Right ventricle myocardium superior (tissue), 1 donor: ENCODE measurements around the gene CLNK. TPM values are rescaled to one million over a fixed set of nuclear protein-coding genes. Genes with fewer than 3 reads are reported as not detected.

ENCODE experiments used
- ATAC-seq: fragments of 200-7000 bp; cut with Tn5 transposase; one replicate; pipeline ENCODE4 v1.9.1; 2020; ENCODE audit warnings: mild to moderate bottlenecking; ENCODE audit not compliant: poor library complexity
- DNase-seq: peaks from one replicate; pipeline ENCODE4 v3.0.0-alpha.2; 2020
- intact Hi-C: fragments of 100-400 bp; cut with DNase I; formaldehyde crosslinking; loops from one replicate; pipeline ENCODE4 v1.11.2; 2022
- total RNA-seq: library from RNA; stranded (reverse); fragmentation: NEBNext Ultra II Directional; extraction: Animal tissue kit (Norgen Biotek cat#: 25700); gene quantifications from one replicate; pipeline ENCODE4 v1.2.1, GENCODE V29; 2021
- donor health status: DM: no; HTN: yes; CAD: no; lungs with severe emphysema.

Gene CLNK
- total RNA-seq, 1 donor from 2014 or later = not detected

DNA sequence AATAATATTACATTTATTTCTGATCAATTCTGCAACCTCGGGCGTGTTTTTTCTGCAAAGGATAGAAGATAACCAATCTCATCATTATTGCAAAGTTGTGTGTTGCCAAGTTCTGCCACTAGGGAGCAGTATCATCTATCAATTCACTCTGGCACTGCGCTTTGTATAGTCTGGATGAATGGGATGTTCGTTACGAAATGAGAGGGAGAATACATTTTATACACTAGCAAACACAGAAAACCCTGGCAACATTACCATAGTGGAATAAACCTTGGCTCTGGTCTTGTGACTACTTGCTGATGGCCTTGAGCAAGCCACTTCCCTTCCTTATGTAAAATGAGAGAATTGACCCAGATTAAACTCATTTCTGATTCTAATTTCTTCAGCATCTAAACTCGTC, 129.9 kb downstream of the CLNK start:
- peak; percentile 81 for ATAC-seq
- no peak for DNase-seq
- intact Hi-C loops = no loop called here

DNA sequence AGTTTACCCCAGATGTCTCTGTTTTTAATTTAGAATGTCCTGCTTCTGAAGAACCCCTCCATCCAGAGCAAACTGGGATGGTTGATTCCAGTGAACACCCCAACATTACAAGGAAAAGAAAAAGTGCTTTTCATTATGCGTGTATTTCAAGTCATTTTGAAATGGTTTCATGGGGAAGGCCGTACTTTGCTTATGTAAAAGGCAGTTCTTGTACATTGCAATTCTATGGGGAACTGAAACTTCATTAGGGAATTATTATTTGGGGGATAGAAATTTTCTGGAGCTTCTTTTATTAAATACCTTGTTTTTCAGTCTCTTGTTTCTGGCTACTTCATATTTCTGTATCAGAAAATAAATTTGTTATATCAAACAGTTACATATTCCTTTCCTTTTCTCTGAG, 130.4 kb downstream of the CLNK start:
- intact Hi-C loops = no loop called here
- no peak for ATAC-seq
- no peak for DNase-seq

GRCh38 chr4:10552591-10553280, 131.8 kb downstream of the CLNK start:
- intact Hi-C loops = no loop called here
- ATAC-seq (no peak), DNase-seq (no peak)

DNA sequence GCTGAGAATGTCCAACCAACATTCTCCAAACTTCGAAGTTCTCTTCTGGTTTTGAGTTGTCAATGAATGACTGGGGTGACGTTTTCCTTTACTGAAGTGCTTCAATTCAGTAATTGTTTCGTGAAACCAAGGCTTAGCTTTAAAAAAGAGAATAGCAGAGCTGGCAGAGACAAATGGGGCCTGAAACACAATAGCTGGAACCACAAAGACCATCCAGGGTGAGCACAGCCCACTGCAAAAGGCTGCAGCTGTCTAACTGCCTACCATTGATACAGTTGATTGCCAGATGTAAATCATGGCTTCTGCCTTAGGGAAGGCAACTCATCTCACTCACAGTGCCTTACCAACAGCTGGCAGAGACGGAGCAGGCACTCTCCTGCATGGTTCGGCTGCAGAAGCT, 148.7 kb downstream of the CLNK start:
- intact Hi-C loops = no loop called here
- no peak for DNase-seq
- no peak for ATAC-seq

DNA sequence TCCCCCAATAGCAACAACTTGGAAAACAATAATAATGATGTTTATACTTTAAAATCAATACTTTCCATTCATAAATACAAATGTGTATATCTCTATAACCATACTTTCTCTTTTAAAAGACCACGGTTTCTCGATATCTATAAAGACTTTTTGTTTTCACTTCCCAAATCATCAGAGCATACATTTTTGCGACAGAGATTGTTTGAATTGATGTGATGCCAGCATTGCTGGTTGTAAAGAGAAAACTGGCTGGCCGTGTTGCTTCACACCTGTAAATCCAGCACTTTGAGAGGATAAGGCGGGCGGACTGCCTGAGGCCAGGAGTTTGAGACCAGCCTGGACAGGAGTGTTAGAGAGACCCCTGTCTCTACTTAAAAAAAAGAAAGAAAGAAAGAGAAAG, 149.7 kb downstream of the CLNK start:
- DNase-seq (no peak), ATAC-seq (no peak)
- intact Hi-C loops = no loop called here

DNA sequence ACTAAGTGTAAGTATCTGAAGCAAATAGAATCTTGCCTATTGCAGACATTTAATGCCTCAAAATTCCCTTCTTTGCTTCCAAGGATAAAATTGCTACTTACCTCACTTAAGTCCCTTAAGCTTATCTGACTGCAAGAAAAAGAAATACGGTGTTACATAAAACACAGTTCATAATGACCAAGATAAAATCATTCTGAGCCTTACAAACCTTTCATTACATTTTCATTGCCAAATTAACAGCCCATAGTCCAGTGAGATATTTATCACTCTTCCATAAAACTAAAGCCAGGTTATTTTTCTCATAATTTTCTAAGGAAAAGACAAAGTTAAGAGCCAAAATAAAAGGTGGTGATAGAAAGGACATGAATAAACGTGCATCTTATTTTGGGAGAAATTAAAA, 152.4 kb downstream of the CLNK start:
- intact Hi-C loops = no loop called here
- ATAC-seq = no peak
- DNase-seq = no peak

DNA sequence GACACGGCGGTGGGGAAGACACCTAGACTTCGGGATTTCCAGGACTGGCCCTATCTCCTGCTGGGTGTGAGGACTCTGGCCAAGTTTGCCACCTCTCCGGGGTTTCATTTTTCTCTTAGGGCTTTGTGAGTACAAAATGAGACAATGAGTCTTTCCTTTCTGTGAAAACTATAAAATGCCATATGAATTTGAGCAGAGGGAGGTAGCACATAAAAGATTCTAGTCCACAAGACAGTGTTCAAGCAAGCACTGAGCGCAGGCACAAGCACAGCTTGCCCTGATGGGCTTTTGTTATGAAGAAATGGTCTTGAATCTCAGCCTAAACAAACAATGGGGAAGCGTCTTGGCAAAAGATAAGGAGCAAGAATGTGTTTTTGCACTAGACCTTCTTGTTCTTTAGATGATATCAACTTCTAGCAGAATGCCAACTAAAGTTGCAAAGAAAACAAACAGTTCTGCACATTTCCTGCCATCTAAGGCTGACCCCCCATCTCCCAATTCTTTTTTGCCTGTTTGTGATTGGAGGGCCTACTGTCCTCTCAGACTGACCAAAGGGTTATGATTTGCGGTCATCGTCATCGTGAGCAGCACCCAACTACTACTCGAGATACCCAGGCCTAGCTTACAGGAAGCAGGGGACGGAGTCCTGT, 154.3 kb downstream of the CLNK start:
- intact Hi-C loops = no loop called here
- DNase-seq (no peak), ATAC-seq (peak; percentile 66)

DNA sequence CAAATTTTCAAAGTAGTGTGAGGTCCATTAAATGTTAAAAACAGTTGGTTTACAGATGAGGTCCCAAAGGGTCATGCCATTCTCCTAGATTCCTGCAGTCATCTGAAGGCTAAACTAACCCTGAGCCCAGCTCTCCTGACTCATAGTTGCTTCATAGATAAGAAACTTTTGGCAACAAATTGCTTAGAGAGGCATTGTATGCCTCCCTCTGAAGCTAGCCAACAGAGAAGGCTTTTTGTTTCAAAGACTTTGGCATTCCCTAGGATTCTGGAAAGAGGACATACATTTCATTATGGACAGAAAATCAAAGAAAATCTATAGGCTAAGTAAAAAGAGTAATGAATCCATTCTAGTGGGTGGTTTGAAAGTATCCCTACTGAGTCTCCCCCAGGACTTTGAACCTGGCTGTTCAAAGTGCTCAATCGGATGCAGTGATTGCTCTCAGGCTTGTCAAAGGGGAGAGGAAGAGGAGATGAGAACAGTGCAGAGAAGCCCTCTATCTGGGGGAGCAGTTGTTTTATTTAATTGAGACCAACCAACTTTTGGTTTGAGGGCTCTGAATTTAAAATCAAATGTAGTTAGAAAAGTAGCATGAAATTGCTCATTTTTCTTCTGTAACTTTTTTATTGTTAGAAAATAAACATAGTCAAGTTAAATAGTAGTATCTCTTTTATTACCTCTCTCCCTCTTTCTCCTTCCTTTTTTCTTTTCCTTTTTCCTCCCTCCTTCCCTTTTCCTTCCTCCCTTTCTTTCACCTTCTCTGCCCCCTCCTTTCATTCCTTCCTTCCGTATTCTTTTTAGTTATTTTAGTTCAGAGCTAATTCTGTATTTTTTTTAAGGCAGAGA, 155.1 kb downstream of the CLNK start:
- ATAC-seq = peak; percentile 68
- no peak for DNase-seq
- intact Hi-C loops = no loop called here

- ATAC-seq (no peak), DNase-seq (no peak)
- intact Hi-C loops = no loop called here
Observed at GRCh38 chr4:10527438-10527837, 157.1 kb downstream of the CLNK start.

GRCh38 chr4:10526429-10527222, 157.9 kb downstream of the CLNK start:
- intact Hi-C loops = no loop called here
- DNase-seq = no peak
- ATAC-seq = no peak

GRCh38 chr4:10524196-10524833, 160.3 kb downstream of the CLNK start:
- intact Hi-C loops = no loop called here
- ATAC-seq = no peak
- DNase-seq = no peak

DNA sequence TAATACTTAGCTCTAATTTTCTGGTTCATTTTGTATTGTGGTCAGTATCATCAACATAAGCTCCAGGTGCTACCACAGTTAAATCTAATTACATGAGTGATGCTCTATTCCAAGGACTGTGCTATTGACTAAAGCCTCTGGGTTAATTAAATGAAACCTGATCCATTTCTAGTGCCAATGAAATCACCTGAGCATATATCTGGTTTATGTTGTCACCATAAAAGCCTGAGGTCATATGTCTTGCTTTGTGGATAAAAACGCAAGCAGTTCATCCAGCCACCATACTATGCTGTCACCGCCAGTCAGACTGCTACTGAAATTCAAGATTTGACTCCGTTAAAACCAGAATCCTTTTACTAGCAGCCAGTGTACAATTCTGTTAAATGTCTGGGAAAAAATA, 163.1 kb downstream of the CLNK start:
- no peak for ATAC-seq
- intact Hi-C loops = no loop called here
- DNase-seq = no peak

- intact Hi-C loops = no loop called here
- ATAC-seq (no peak), DNase-seq (no peak)
Observed at GRCh38 chr4:10509733-10510132, 174.8 kb downstream of the CLNK start.

- intact Hi-C loops = no loop called here
- ATAC-seq = no peak
- no peak for DNase-seq
Observed at GRCh38 chr4:10506077-10506476, 178.5 kb downstream of the CLNK start.

DNA sequence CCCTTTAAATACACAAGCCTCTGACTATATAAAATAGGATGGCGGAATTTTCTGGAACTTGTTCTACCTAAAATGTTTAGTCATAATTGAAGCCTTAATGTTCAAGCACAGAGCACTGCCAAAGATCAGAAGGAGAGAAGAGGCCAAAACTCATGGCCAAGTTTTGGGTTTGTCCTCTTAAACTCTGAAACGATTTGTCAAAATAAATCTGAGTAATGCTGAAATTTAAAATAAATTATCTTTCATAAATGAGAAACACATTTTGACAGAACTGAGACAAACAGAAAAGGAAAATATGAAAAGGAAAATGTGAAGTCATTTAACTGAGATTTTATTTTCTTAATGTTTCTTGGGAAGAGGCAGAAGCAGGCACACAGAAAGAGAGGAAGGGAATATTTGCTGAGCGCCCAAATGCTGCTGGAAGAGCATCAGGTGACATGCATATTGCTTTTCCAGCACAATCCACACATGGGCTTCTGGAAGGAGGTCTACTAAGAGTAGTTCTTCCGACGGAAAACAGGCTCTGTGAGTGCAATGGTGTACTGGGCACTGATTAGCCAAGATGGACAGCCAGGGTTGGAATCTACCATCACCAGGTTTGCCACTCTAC, 179.9 kb downstream of the CLNK start:
- ATAC-seq = no peak
- no peak for DNase-seq
- intact Hi-C loops = no loop called here

GRCh38 chr4:10502717-10503116, 181.9 kb downstream of the CLNK start:
- ATAC-seq (no peak), DNase-seq (no peak)
- intact Hi-C loops = no loop called here

- DNase-seq (no peak), ATAC-seq (no peak)
- intact Hi-C loops = no loop called here
Observed at GRCh38 chr4:10500776-10501175, 183.8 kb downstream of the CLNK start.

GRCh38 chr4:10496200-10496599, 188.4 kb downstream of the CLNK start:
- ATAC-seq = no peak
- intact Hi-C loops = no loop called here
- DNase-seq = no peak
